Right atrium auricular region (tissue), 2 donors: ENCODE results near the gene ITPR1. TPM values are rescaled to one million over a fixed set of nuclear protein-coding genes. Genes with fewer than 3 reads are reported as not detected.

ENCODE experiments used
- DNase-seq: peaks from one replicate; pipeline ENCODE4 v3.0.0-alpha.2; 2019; ENCODE audit warnings: low spot score
- H3K27ac ChIP-seq, 2 donors: fragments of 200-600 bp; sonication (generic); 1 replicate in 1 of 2; 2 replicates in 1 of 2; pipeline ENCODE4 v1.5.1; 2016 to 2019
- H3K27me3 ChIP-seq, 2 donors: fragments of 200-600 bp; sonication (generic); one replicate each; pipeline versions ENCODE4 v1.5.1 to v1.6.0; 2017 to 2019
- H3K36me3 ChIP-seq: fragments of 200-600 bp; sonication (generic); one replicate; pipeline ENCODE4 v1.5.1; 2016
- H3K4me1 ChIP-seq, 2 donors: fragments of 200-600 bp; sonication (generic); one replicate each; pipeline versions ENCODE4 v1.5.1 to v1.6.0; 2017 to 2019
- H3K4me3 ChIP-seq, 2 donors: fragments of 200-600 bp; sonication (generic); 1 replicate in 1 of 2; 2 replicates in 1 of 2; pipeline ENCODE4 v1.5.1; 2017 to 2019; ENCODE audit warnings: mild to moderate bottlenecking in 1 of 2, moderate library complexity in 1 of 2
- H3K9me3 ChIP-seq, 2 donors: fragments of 200-600 bp; sonication (generic); one replicate each; pipeline ENCODE4 v1.5.1; 2019
- total RNA-seq, 2 donors: library from RNA; depleted of rRNA; stranded (reverse); fragments of >200 nt; gene quantifications; one replicate each; pipeline ENCODE4 v1.1.0, GENCODE V29; 2016
- TF ChIP-seq, protein P1 (sequence below), 2 donors: fragments of 200-600 bp; sonication (generic); IDR thresholded peaks; one replicate each; pipeline ENCODE4 v1.5.1; 2019; ENCODE audit warnings: antibody characterized with exemption in 2 of 2

Gene ITPR1
- total RNA-seq, 2 donors from 2014 or later, result 36.7 to 42.5 TPM

DNA sequence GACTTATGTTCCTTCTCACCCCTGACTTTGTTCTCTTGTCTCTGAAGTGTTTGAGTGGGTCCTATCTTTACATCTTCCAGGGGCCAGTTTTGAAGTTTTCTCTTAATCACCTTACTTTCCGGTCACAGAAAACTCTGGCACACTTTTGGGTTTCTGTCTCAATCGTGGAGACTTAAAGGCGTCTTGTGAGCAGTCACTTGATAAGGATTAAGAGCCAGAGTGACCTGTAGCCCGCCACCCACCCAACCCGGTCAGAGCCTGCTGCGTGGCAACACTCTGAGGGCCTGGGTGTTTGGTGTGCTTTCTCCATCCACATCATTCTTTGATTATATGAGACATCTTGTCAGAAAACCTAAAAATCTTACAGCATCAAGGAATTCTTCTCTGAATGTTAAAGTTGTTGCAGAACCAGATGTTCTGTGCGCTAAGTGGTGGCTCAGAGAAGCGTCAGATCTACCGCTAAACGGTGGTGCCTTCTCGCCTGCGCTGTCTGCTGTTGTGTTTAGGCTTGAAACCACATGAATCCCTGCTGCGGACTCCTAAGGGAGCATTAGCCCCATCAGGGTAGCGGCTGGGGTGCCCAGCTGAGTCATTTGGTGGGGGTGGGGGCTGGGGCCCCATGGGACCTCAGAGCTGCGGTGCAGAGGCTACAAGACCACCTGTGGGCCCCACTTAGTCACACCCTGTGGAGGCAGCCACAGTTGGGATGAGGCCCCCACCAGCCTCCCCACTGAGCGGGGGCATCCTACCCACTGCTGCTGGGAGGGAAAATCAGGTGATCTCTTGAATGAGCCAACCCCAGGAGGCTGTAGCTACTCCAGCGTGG lies 327.4 kb downstream of the ITPR1 start:
- Histone ChIP-seq H3K36me3 (peaks cover 50% of the 10 kb centered on the region), H3K4me3 (no peak overlapping the region), H3K27me3 (no peaks in the 10 kb centered on the region), H3K9me3 (peaks cover 0 to 16% of the 10 kb centered on the region in 2 donors), H3K4me1 (peaks cover 0 to 13% of the 10 kb centered on the region in 2 donors), H3K27ac (no peak overlapping the region)
- TF ChIP-seq, protein P1, sequence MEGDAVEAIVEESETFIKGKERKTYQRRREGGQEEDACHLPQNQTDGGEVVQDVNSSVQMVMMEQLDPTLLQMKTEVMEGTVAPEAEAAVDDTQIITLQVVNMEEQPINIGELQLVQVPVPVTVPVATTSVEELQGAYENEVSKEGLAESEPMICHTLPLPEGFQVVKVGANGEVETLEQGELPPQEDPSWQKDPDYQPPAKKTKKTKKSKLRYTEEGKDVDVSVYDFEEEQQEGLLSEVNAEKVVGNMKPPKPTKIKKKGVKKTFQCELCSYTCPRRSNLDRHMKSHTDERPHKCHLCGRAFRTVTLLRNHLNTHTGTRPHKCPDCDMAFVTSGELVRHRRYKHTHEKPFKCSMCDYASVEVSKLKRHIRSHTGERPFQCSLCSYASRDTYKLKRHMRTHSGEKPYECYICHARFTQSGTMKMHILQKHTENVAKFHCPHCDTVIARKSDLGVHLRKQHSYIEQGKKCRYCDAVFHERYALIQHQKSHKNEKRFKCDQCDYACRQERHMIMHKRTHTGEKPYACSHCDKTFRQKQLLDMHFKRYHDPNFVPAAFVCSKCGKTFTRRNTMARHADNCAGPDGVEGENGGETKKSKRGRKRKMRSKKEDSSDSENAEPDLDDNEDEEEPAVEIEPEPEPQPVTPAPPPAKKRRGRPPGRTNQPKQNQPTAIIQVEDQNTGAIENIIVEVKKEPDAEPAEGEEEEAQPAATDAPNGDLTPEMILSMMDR (IDR thresholded peaks at IDR 0.05), result no peak
- no peak for DNase-seq

DNA sequence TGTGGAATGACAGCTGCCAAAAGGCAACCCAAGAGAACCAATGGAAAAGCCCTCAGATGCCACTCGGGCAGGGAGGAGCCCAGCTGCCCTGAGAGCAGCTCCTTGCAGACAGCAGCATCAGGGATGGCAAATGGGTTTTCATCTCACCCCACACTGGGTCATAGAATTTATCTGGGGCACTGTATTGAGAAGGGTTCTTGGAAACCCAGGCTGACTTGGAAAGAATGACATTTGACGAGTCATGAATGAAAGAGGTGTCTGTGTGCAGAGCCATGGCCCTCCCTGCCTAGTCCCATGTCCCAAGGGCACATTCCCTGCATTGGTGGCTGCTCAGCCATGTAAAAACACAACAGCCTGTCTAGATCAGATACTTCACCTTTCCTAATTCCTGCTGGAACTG lies 328.2 kb downstream of the ITPR1 start:
- no peaks in the 10 kb centered on the region for H3K27me3 ChIP-seq
- H3K36me3 ChIP-seq, result peaks cover 42% of the 10 kb centered on the region
- H3K4me3 ChIP-seq, result no peak overlapping the region
- TF ChIP-seq, protein P1 (IDR thresholded peaks at IDR 0.05), result no peak
- peaks cover 0 to 22% of the 10 kb centered on the region in 2 donors for H3K4me1 ChIP-seq
- no peak for DNase-seq
- H3K27ac ChIP-seq, result no peak overlapping the region
- H3K9me3 ChIP-seq, result peaks cover 0 to 13% of the 10 kb centered on the region in 2 donors

DNA sequence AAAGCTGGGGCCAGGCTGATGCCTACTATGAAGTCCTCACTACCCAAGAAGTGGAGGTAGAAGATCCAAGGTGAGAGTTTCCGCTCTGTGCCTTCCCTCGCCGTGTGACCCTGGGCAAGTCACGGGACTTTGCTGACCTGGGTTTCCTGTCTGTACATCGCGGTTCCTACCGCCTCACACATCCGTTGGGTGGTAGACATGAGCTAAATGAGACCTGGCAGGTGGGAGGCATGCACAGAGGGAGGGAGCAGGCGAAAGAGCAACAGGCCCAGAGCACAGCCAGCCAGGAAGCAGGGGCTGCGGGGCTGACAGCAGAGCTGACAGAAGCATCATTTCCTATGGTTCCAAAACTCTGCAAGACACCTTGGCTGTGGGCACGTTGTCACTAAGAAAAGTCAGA lies 328.8 kb downstream of the ITPR1 start:
- H3K4me1 ChIP-seq, result peaks cover 0 to 28% of the 10 kb centered on the region in 2 donors
- no peak for DNase-seq
- TF ChIP-seq, protein P1 (IDR thresholded peaks at IDR 0.05), result no peak
- no peak overlapping the region for H3K4me3 ChIP-seq
- peaks cover 35% of the 10 kb centered on the region for H3K36me3 ChIP-seq
- H3K9me3 ChIP-seq, result peaks cover 0 to 6% of the 10 kb centered on the region in 2 donors
- no peak overlapping the region for H3K27ac ChIP-seq
- no peaks in the 10 kb centered on the region for H3K27me3 ChIP-seq

DNA sequence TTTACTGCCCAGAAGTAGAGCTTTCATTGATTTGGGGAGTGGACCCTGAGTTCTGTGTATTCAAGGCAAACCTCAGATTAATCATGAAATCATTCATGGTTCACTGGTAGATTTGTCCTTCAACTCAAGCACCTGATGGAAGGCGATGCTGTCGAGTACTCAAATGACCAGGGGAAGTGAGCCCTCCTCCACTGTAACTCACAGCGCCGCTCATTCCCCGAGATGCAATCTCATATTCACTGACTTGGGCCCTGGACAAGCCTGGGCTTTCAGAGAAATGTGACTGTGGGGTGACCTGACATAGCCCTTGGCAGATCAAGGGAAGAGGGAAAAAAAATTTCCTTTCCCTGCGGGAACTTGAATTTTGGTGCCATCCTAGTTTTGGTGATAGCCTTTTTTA lies 329.4 kb downstream of the ITPR1 start:
- Histone ChIP-seq H3K9me3 (peaks cover 0 to under 1% of the 10 kb centered on the region in 2 donors), H3K27me3 (no peaks in the 10 kb centered on the region), H3K4me3 (no peak overlapping the region), H3K27ac (no peak overlapping the region), H3K36me3 (peaks cover 29% of the 10 kb centered on the region), H3K4me1 (peaks cover 0 to 34% of the 10 kb centered on the region in 2 donors)
- DNase-seq, result no peak
- TF ChIP-seq, protein P1 (IDR thresholded peaks at IDR 0.05), result no peak

DNA sequence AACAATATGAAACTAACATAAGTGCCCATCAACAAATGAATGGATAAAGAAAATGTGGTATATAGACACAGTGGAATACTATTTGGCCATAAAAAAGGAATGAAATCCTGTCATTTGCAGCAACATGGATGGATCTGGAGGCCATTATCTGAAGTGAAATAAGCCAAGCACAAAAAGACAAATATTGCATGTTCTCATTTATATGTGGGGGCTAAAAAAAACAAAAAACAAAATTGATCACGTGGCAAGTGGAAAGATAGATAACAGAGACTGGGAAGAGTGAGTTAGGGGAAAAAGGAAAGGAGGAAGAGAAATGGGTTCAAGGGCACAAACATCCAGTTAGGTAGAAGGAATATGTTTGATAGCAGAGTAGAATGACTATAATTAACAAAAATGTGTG lies 330.2 kb downstream of the ITPR1 start:
- Histone ChIP-seq H3K27ac (no peak overlapping the region), H3K4me3 (no peak overlapping the region), H3K36me3 (peaks cover 21% of the 10 kb centered on the region), H3K9me3 (no peaks in the 10 kb centered on the region), H3K4me1 (peaks cover 0 to 42% of the 10 kb centered on the region in 2 donors), H3K27me3 (no peaks in the 10 kb centered on the region)
- no peak for DNase-seq
- TF ChIP-seq, protein P1 (IDR thresholded peaks at IDR 0.05), result no peak
